Eye (tissue), 1 donor: ENCODE results near the gene MORN4.
"Not testable (repeated sequence)": the region's sequence is repeated elsewhere in the genome, so short reads cannot be mapped to it uniquely, and the experiment has no call there.

ENCODE experiments used
- DNase-seq: peaks from one replicate; pipeline ENCODE4 v3.0.0-alpha.2; 2015

Gene MORN4

GRCh38 chr10:97632949-97633884 lies at the start of gene MORN4:
MORN4 (minus strand) TSS chr10:97633500; CDS start chr10:97619653, 13,847 bp downstream.
- peak; percentile 98 for DNase-seq

GRCh38 chr10:97682042-97682441 lies 48.7 kb upstream of the MORN4 start:
- DNase-seq: no peak

- DNase-seq: no peak
These were observed 46.3 kb upstream of the MORN4 start for GRCh38 chr10:97679594-97679993.

DNA sequence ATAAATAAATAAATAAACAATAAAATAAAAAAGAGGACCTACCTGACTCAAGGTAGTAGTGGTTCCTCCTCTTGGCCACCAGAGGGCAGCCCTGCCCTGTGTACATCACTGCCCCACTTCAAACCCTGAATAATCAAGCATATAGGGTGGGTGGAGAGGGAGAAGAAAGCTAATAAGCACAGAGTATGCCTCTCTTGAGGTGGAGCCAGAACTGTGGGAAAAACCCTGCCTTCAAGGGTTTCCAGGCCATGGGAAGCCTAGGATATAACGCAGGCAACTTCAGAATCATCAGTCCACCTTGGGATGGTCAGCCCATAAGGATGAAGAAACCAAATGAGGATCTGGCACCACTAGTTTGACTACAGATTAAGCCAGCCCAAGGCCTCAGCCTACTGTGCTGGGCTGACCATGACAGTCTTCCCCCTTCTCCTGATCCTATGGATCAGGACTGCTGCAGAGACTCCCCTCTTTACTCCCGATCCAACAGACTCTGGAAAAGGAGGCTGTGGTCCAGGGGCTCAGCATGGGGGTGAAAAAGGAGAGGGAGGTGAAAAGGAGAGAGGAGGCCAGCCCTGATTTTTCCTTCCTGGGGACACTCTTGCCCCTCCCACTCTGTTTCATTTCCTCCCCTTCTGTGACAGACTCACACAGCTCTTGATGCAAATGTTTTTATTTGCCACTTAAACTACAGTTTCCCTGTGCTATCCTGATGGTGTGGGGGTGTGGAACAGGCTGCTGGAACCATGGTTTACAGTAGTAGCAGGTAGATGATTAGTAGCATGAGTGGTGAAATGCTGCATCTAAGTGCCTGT lies 43.7 kb upstream of the MORN4 start:
- DNase-seq: peak; percentile 67

DNA sequence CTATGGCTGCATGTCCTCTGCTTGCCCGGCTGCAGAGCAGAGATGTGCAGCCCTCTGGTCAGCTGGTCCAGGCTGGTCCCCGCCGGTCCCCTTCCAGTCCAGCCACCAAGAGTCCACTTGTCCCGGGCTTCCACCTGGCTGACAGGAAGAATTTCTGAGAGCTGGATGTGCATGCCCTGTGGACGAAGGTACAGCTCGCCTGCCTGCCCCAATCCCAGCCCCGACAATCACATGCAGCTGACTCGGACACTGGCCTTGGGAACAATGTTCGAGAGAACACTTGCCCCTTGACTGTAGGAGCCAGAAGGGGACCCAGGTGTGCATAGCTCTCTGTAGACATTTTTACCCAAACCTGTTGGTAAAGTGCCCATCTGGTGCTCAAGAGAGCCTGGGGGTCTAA lies 41.9 kb upstream of the MORN4 start:
- DNase-seq: no peak

GRCh38 chr10:97673736-97674525 lies 40.6 kb upstream of the MORN4 start:
- DNase-seq: no peak

DNA sequence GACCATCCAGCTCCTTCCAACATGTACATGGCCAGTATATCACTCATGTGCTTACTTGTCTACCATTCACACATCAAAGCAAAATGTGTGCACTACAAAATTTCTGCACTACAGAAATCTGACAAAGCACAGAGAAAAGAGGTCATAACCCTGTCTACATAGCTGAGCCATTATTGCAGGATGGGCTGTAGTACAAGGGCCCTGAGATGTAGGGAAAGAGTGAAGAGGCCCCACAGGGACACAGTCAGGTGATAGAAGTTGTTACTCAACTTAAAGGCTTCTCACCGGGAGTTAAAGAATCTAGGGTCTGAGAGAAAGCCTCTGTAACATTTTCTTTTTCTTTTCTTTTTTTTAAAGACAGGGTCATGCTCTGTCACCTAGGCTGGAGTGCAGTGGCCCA lies 36.3 kb upstream of the MORN4 start:
- DNase-seq: no peak

DNA sequence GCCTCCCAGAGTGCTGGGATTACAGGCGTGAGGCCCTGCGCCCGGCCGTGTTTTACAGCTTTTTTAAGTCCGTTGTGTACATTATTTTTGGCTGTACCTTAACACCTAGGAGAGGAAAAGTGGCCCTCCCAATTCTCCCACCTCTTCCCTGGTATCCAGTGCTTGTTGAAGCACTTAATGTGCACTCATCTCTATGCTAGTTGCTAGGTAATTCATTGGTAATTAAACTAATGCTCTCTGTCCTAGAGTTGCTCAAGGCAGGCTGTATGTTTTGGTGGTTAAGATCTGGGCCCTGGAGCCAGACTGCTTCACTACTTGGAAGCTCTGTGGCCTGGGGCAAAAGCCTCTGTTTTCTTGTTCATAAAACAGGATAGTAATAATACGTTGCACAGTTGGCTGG lies 34.2 kb upstream of the MORN4 start:
- no peak for DNase-seq

GRCh38 chr10:97666992-97667391 lies 33.7 kb upstream of the MORN4 start:
- DNase-seq: no peak

GRCh38 chr10:97664282-97664850 lies 31.1 kb upstream of the MORN4 start:
- no peak for DNase-seq

DNA sequence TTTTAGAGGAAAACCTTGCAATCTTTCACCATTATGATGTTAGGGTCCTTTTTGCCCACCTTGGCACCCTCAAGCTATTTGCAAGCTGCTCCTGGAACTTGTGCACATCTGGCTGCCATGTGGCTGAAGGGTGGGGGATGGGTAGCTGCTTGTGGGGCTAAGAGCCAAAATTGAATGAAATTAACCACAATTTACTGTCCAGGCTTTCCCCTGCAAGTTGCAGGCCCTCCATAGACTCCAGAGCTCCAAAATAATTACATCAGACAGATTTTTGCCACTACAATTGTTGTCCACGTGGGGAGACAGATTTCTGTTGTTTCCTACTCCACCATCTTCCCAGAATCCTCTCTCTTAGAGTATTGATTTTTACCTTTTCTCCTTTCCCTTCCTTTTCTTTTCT lies 26.3 kb upstream of the MORN4 start:
- DNase-seq: peak; percentile 18

- DNase-seq: no peak
These were observed 23.5 kb upstream of the MORN4 start for GRCh38 chr10:97656777-97657176.

GRCh38 chr10:97651773-97652172 lies 18.5 kb upstream of the MORN4 start:
- DNase-seq: no peak

DNA sequence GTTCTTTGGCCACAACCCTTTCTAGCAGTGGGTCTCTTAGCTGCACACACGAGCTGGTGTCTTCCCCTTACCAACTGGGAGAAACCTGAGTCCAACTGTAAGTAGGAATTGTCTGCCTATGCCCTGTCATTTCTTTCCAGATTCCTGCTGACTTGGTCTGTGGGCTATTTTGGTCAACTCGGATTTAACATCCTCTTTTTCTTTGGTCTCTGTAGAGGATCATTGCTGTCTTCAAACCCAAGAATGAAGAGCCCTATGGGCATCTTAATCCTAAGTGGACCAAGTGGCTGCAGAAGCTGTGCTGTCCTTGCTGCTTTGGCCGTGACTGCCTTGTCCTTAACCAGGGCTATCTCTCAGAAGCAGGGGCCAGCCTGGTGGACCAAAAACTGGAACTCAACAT lies 17.4 kb upstream of the MORN4 start:
- DNase-seq: no peak

DNA sequence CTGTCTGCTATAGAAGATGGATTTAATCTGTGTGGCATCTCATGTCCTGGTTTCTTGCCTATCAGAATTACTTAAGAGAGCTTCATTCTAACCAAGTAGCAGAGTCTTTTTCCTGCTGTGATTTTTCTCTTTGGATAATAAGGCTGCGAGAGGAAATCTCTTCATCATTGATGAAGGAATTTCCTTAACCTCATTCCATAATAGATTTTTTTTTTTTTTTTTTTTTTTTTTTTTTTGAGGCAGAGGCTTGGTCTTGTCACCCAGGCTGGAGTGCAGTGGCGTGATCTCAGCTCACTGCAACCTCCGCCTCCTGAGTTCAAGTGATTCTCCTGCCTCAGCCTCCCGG lies 16.1 kb upstream of the MORN4 start:
- DNase-seq: not testable (repeated sequence)

GRCh38 chr10:97648562-97649404 lies 15.5 kb upstream of the MORN4 start:
- DNase-seq: peak; percentile 6

DNA sequence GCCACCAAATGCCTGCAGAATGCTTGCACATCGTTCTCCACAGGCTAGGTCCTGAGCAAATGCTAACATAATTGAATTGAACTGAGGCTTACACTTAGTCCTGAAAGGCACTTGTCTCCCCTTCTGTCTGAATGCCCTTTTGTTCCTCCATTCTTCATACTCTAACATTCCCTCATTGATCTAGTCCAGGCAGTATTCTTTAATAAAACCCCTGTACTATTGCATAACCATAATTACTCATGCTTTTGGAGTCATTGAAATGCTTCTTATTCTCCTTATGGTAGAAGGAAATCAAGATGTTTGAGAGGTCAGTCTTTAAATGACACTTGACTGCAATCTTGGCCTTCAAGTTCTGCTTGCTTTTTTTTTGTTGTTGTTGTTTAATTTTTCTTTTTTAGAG lies 14.3 kb upstream of the MORN4 start:
- no peak for DNase-seq

GRCh38 chr10:97644936-97645335 lies 11.6 kb upstream of the MORN4 start:
- peak; percentile 12 for DNase-seq

GRCh38 chr10:97643441-97643985 lies 10.2 kb upstream of the MORN4 start:
- DNase-seq: no peak

DNA sequence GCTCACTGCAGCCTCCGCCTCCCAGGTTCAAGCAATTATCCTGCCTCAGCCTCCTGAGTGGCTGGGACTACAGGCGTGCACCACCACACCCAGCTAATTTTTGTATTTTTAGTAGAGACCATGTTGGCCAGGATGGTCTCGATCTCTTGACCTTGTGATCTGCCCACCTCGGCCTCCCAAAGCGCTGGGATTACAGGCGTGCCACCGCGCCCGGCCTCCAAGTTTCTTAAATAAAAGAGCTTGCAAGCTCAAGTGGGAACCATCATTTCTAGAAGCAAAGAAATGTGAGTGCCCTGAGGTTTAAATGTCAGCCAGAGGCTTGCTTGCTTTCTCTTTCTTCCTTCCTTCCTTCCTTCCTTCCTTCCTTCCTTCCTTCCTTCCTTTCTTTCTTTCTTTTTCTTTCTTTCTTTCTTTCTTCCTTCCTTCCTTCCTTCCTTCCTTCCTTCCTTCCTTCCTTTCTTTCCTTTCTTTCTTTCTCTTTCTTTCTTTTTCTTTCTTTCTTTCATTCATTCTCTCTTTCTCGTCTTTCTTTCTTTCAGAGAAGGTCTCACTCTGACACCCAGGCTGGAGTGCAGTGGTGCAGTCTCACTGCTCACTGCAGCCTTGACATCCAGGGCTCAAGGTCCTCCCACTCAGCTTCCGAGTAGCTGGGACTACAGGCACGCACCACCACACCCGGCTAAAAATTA lies 9.3 kb upstream of the MORN4 start:
- not testable (repeated sequence) for DNase-seq
